Measurements from ENCODE around the gene SEMA3D. TPM values are rescaled to one million over a fixed set of nuclear protein-coding genes. Genes with fewer than 3 reads are reported as not detected.

SEMA3D gene
- total and polyA plus RNA-seq, 2 experiments from 2014 or later: 1.5 to 7.2 TPM

DNA sequence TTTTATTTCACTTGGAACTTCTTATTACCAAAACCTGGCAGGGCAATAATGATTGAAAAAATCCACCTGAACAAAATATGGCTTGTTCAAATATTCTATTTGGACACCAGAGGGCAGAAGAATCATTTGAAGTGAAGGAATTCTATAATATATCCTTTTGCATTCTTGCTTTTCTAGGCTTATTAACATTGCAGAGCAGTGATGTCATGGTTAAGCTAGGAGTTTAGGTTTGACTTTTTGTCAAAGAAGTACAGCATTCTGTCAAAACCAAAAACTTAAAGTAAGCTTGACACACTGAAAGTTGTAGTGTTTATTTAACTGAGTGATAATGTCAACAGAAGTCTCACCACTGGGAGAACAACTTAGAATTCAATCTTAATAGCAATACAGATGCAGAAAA, 156.0 kb downstream of the SEMA3D start:
- H3K9me2 ChIP-seq (ENCODE audit: insufficient read depth): no peaks in the 10 kb centered on the region
- H3K4me3 ChIP-seq: no peak overlapping the region
- Mint-ChIP-seq H3K36me3 (ENCODE audit: low read depth) (no peaks in the 10 kb centered on the region), H3K4me3 (no peak overlapping the region), H3K27ac (no peak overlapping the region), H3K27me3 (ENCODE audit: insufficient read depth, low read depth, poor library complexity) (no peaks in the 10 kb centered on the region), H3K4me1 (peaks cover 2% of the 10 kb centered on the region; the same call in 2 of the 3 replicates), H3K9me3 (no peaks in the 10 kb centered on the region)
- no peaks in the 10 kb centered on the region for H3K4me1 ChIP-seq (ENCODE audit: insufficient read depth)
- H3K27me3 ChIP-seq (ENCODE audit: insufficient read depth): no peaks in the 10 kb centered on the region
- no peaks in the 10 kb centered on the region for H3F3A ChIP-seq (replicated peaks; ENCODE audit: low read depth)
- peak; percentile 56 for DNase-seq (ENCODE audit: low spot score)
- no peak for ATAC-seq
- no peak overlapping the region for H3K27ac ChIP-seq (ENCODE audit: low read depth)
- H3K4me2 ChIP-seq: no peak overlapping the region
- TF ChIP-seq, protein P1, sequence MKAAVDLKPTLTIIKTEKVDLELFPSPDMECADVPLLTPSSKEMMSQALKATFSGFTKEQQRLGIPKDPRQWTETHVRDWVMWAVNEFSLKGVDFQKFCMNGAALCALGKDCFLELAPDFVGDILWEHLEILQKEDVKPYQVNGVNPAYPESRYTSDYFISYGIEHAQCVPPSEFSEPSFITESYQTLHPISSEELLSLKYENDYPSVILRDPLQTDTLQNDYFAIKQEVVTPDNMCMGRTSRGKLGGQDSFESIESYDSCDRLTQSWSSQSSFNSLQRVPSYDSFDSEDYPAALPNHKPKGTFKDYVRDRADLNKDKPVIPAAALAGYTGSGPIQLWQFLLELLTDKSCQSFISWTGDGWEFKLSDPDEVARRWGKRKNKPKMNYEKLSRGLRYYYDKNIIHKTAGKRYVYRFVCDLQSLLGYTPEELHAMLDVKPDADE (IDR thresholded peaks at IDR 0.05): no peak
- TF ChIP-seq JUNB (IDR thresholded peaks at IDR 0.05; ENCODE audit: unreplicated experiment): no peak
- TF ChIP-seq CTCF (conservative IDR thresholded peaks at IDR 0.05; ENCODE audit: low read depth in 2 of 2): peak; percentile 48 to 73
- TF ChIP-seq, protein P2, sequence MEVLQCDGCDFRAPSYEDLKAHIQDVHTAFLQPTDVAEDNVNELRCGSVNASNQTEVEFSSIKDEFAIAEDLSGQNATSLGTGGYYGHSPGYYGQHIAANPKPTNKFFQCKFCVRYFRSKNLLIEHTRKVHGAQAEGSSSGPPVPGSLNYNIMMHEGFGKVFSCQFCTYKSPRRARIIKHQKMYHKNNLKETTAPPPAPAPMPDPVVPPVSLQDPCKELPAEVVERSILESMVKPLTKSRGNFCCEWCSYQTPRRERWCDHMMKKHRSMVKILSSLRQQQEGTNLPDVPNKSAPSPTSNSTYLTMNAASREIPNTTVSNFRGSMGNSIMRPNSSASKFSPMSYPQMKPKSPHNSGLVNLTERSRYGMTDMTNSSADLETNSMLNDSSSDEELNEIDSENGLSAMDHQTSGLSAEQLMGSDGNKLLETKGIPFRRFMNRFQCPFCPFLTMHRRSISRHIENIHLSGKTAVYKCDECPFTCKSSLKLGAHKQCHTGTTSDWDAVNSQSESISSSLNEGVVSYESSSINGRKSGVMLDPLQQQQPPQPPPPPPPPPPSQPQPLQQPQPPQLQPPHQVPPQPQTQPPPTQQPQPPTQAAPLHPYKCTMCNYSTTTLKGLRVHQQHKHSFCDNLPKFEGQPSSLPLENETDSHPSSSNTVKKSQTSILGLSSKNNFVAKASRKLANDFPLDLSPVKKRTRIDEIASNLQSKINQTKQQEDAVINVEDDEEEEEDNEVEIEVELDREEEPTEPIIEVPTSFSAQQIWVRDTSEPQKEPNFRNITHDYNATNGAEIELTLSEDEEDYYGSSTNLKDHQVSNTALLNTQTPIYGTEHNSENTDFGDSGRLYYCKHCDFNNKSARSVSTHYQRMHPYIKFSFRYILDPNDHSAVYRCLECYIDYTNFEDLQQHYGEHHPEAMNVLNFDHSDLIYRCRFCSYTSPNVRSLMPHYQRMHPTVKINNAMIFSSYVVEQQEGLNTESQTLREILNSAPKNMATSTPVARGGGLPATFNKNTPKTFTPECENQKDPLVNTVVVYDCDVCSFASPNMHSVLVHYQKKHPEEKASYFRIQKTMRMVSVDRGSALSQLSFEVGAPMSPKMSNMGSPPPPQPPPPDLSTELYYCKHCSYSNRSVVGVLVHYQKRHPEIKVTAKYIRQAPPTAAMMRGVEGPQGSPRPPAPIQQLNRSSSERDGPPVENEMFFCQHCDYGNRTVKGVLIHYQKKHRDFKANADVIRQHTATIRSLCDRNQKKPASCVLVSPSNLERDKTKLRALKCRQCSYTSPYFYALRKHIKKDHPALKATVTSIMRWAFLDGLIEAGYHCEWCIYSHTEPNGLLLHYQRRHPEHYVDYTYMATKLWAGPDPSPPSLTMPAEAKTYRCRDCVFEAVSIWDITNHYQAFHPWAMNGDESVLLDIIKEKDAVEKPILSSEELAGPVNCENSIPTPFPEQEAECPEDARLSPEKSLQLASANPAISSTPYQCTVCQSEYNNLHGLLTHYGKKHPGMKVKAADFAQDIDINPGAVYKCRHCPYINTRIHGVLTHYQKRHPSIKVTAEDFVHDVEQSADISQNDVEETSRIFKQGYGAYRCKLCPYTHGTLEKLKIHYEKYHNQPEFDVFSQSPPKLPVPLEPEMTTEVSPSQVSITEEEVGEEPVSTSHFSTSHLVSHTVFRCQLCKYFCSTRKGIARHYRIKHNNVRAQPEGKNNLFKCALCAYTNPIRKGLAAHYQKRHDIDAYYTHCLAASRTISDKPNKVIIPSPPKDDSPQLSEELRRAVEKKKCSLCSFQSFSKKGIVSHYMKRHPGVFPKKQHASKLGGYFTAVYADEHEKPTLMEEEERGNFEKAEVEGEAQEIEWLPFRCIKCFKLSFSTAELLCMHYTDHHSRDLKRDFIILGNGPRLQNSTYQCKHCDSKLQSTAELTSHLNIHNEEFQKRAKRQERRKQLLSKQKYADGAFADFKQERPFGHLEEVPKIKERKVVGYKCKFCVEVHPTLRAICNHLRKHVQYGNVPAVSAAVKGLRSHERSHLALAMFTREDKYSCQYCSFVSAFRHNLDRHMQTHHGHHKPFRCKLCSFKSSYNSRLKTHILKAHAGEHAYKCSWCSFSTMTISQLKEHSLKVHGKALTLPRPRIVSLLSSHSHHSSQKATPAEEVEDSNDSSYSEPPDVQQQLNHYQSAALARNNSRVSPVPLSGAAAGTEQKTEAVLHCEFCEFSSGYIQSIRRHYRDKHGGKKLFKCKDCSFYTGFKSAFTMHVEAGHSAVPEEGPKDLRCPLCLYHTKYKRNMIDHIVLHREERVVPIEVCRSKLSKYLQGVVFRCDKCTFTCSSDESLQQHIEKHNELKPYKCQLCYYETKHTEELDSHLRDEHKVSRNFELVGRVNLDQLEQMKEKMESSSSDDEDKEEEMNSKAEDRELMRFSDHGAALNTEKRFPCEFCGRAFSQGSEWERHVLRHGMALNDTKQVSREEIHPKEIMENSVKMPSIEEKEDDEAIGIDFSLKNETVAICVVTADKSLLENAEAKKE (CRISPR knock-in tag; IDR thresholded peaks at IDR 0.05): no peak
- H3K36me3 ChIP-seq (ENCODE audit: insufficient read depth): no peaks in the 10 kb centered on the region
- H2AFZ ChIP-seq: no peak overlapping the region
- no peaks in the 10 kb centered on the region for H4K20me1 ChIP-seq (replicated peaks; ENCODE audit: insufficient read depth)
- no peaks in the 10 kb centered on the region for H3K79me2 ChIP-seq (replicated peaks; ENCODE audit: insufficient read depth)

Measured in GM23338 (cell line).